A549 (cell line): ENCODE data around the gene IQCE. TPM values are rescaled to one million over a fixed set of nuclear protein-coding genes. Genes with fewer than 3 reads are reported as not detected.

ENCODE experiments used
- BCL3 ChIP-seq: fragments of >200 bp; sonication (Bioruptor Twin); formaldehyde crosslinking; IDR thresholded peaks from 3 replicates; pipeline ENCODE4 v1.6.1; 2016
- CBX2 ChIP-seq: fragments of 200-600 bp; sonication (generic); IDR thresholded peaks from 2 replicates; pipeline ENCODE4 v1.6.1; 2016; ENCODE audit warnings: low read depth, mild to moderate bottlenecking, borderline replicate concordance
- CBX8 ChIP-seq: fragments of 200-600 bp; sonication (generic); IDR thresholded peaks from 2 replicates; pipeline ENCODE4 v1.6.1; 2016
- CEBPB ChIP-seq, 2 experiments: fragments of >200 bp in 1 of 2; sonication (Bioruptor Twin) in 1 of 2; formaldehyde crosslinking in 1 of 2; IDR thresholded peaks; 2 replicates each; pipeline ENCODE4 v1.6.1; 2012 to 2016
- CHD4 ChIP-seq: fragments of 200-600 bp; sonication (generic); IDR thresholded peaks from 2 replicates; pipeline ENCODE4 v1.6.1; 2016; ENCODE audit warnings: antibody characterized with exemption, mild to moderate bottlenecking, borderline replicate concordance
- E2F6 ChIP-seq: IDR thresholded peaks from 2 replicates; pipeline ENCODE4 v1.6.1; 2012; ENCODE audit warnings: low read depth, borderline replicate concordance
- EHF ChIP-seq: fragments of 250-450 bp; sonication (Bioruptor Pico); IDR thresholded peaks from 2 replicates; pipeline ENCODE4 v1.5.0; 2020; ENCODE audit warnings: mild to moderate bottlenecking
- EHMT2 ChIP-seq: fragments of 200-600 bp; sonication (generic); IDR thresholded peaks from 2 replicates; pipeline ENCODE4 v1.6.1; 2016; ENCODE audit warnings: antibody characterized with exemption, low read depth, mild to moderate bottlenecking, moderate library complexity
- EP300 ChIP-seq, 2 experiments: fragments of >200 bp; sonication (Bioruptor Twin); formaldehyde crosslinking; IDR thresholded peaks; 2 replicates in 1 of 2; 3 replicates in 1 of 2; pipeline ENCODE4 v1.6.1; 2016 to 2017
- FOSB ChIP-seq: fragments of 250-450 bp; sonication (Bioruptor Pico); IDR thresholded peaks from 2 replicates; pipeline ENCODE4 v1.5.0; 2020; ENCODE audit warnings: mild to moderate bottlenecking, moderate library complexity
- GATA3 ChIP-seq: IDR thresholded peaks from 2 replicates; pipeline ENCODE4 v1.6.1; 2012; ENCODE audit warnings: borderline replicate concordance
- HDAC2 ChIP-seq: fragments of 200-600 bp; sonication (generic); IDR thresholded peaks from 2 replicates; pipeline ENCODE4 v1.6.1; 2016
- HEYL ChIP-seq: fragments of 250-450 bp; sonication (Bioruptor Pico); IDR thresholded peaks from 2 replicates; pipeline ENCODE4 v1.8.0; 2021; ENCODE audit warnings: mild to moderate bottlenecking, moderate library complexity
- HMGXB4 ChIP-seq: fragments of 250-450 bp; sonication (Bioruptor Pico); IDR thresholded peaks from 2 replicates; pipeline ENCODE4 v1.5.0; 2021; ENCODE audit warnings: mild to moderate bottlenecking, moderate library complexity, borderline replicate concordance
- HOXB5 ChIP-seq: fragments of 250-450 bp; sonication (Bioruptor Pico); IDR thresholded peaks from 2 replicates; pipeline ENCODE4 v1.5.0; 2020; ENCODE audit warnings: mild to moderate bottlenecking, moderate library complexity
- JUN ChIP-seq, 2 experiments: fragments of >200 bp; sonication (Bioruptor Twin); formaldehyde crosslinking; IDR thresholded peaks; 2 replicates in 1 of 2; 3 replicates in 1 of 2; pipeline ENCODE4 v1.6.1; 2016 to 2017
- MAFK ChIP-seq: fragments of 450-650 bp; IDR thresholded peaks from 2 replicates; pipeline ENCODE4 v1.6.1; 2014; ENCODE audit not compliant: partially characterized antibody
- MYC ChIP-seq: IDR thresholded peaks from 2 replicates; pipeline ENCODE4 v1.6.1; 2012; ENCODE audit warnings: mild to moderate bottlenecking, inconsistent platforms, low read length, improper control_type of control experiment, borderline replicate concordance
- NFE2L2 ChIP-seq: fragments of 150-350 bp; conservative IDR thresholded peaks from 2 replicates; pipeline ENCODE4 v1.6.1; 2014; ENCODE audit warnings: low read length
- NR3C1 ChIP-seq: fragments of >200 bp; sonication (Bioruptor Twin); formaldehyde crosslinking; IDR thresholded peaks from 3 replicates; pipeline ENCODE4 v1.6.1; 2017
- POLR2A ChIP-seq: IDR thresholded peaks from 2 replicates; pipeline ENCODE4 v1.6.1; 2012; ENCODE audit warnings: mild to moderate bottlenecking, low read length
- POLR2AphosphoS2 ChIP-seq: conservative IDR thresholded peaks from 2 replicates; pipeline ENCODE4 v1.6.1; 2012; ENCODE audit warnings: low read length, improper control_type of control experiment, inconsistent platforms
- RARB ChIP-seq: fragments of 250-450 bp; sonication (Bioruptor Pico); IDR thresholded peaks from 2 replicates; pipeline ENCODE4 v1.8.0; 2021; ENCODE audit warnings: mild to moderate bottlenecking, moderate library complexity
- RCOR1 ChIP-seq: fragments of 150-350 bp; IDR thresholded peaks from 2 replicates; pipeline ENCODE4 v1.6.1; 2014; ENCODE audit warnings: antibody characterized with exemption, low read length, low read depth
- RFX5 ChIP-seq: fragments of 450-650 bp; IDR thresholded peaks from 2 replicates; pipeline ENCODE4 v1.7.1; 2014; ENCODE audit warnings: antibody characterized with exemption, mild to moderate bottlenecking, moderate library complexity
- SMC3 ChIP-seq: fragments of >200 bp; sonication (Bioruptor Twin); formaldehyde crosslinking; IDR thresholded peaks from 3 replicates; pipeline ENCODE4 v1.6.1; 2018; ENCODE audit warnings: inconsistent platforms
- SREBF2 ChIP-seq: fragments of 450-650 bp; IDR thresholded peaks from 2 replicates; pipeline ENCODE4 v1.6.1; 2014; ENCODE audit warnings: mild to moderate bottlenecking, moderate library complexity
- TFCP2L1 ChIP-seq: fragments of 250-450 bp; sonication (Bioruptor Pico); IDR thresholded peaks from 2 replicates; pipeline ENCODE4 v1.5.0; 2021; ENCODE audit warnings: mild to moderate bottlenecking
- TP53 ChIP-seq: fragments of 250-450 bp; sonication (Bioruptor Pico); IDR thresholded peaks from 2 replicates; pipeline ENCODE4 v1.5.0; 2021; ENCODE audit warnings: mild to moderate bottlenecking, moderate library complexity
- ZNF302 ChIP-seq: fragments of 250-450 bp; sonication (Bioruptor Pico); IDR thresholded peaks from 2 replicates; pipeline ENCODE4 v1.9.0; 2021; ENCODE audit warnings: inconsistent platforms, mild to moderate bottlenecking, moderate library complexity
- ZSCAN20 ChIP-seq: fragments of 250-450 bp; sonication (Bioruptor Pico); IDR thresholded peaks from 2 replicates; pipeline ENCODE4 v1.8.0; 2022; ENCODE audit warnings: mild to moderate bottlenecking, moderate library complexity
- polyA plus RNA-seq, 4 experiments: library from polyadenylated mRNA; depleted of rRNA in 3 of 4; stranded (reverse); fragments of >200 nt; fragmentation: RNase III in 1 of 4; extraction: RNeasy Plus Mini Kit Qiagen cat#74134 plus additional on column Dnase treatment in 1 of 4; gene quantifications; 2 replicates in 3 of 4; 3 replicates in 1 of 4; pipeline ENCODE4 v1.2.3, GENCODE V29; 2011 to 2017
- TF ChIP-seq, protein P1 (sequence below): fragments of >200 bp; sonication (Bioruptor Twin); formaldehyde crosslinking; IDR thresholded peaks from 3 replicates; pipeline ENCODE4 v1.5.1; 2016
- TF ChIP-seq, protein P2 (sequence below): fragments of 200-600 bp; sonication (generic); IDR thresholded peaks from 2 replicates; pipeline ENCODE4 v1.6.1; 2016; ENCODE audit warnings: antibody characterized with exemption, mild to moderate bottlenecking, moderate library complexity
- TF ChIP-seq, protein P3 (sequence below): IDR thresholded peaks from 2 replicates; pipeline ENCODE4 v1.6.1; 2012
- TF ChIP-seq, protein P4 (sequence below): IDR thresholded peaks from 2 replicates; pipeline ENCODE4 v1.6.1; 2012

Gene IQCE
- polyA plus RNA-seq, 2 of the 4 experiments (the other 2 are of a cell fraction), result 10.6 to 13.0 TPM

- TF ChIP-seq E2F6 (0 out of 2 replicates have a peak, but pooled peaks have one; percentile 50), ZNF302 (CRISPR knock-in tag) (no peak), NR3C1 (no peak), TFCP2L1 (CRISPR knock-in tag) (no peak), BCL3 (peak; percentile 96), JUN (IDR thresholded peaks at IDR 0.05) (peak; percentile 30 to 87; a peak in 2 of 5 replicates), HMGXB4 (CRISPR knock-in tag) (no peak), RARB (CRISPR knock-in tag) (no peak), FOSB (CRISPR knock-in tag) (no peak), RFX5 (no peak), GATA3 (no peak), CHD4 (no peak), HOXB5 (CRISPR knock-in tag) (no peak), MYC (peak; percentile 46; the same call in 1 of the 2 replicates), HEYL (no peak), MAFK (no peak), EHF (CRISPR knock-in tag) (no peak), EHMT2 (no peak), POLR2A (peak; percentile 100), ZSCAN20 (CRISPR knock-in tag) (no peak), CEBPB (IDR thresholded peaks at IDR 0.05) (no peak), CBX2 (no peak), CBX8 (no peak), SREBF2 (no peak), POLR2AphosphoS2 (no peak), HDAC2 (no peak), EP300 (IDR thresholded peaks at IDR 0.05) (no peak), TP53 (CRISPR knock-in tag) (no peak), SMC3 (no peak), NFE2L2 (no peak), RCOR1 (no peak)
- TF ChIP-seq, protein P1, sequence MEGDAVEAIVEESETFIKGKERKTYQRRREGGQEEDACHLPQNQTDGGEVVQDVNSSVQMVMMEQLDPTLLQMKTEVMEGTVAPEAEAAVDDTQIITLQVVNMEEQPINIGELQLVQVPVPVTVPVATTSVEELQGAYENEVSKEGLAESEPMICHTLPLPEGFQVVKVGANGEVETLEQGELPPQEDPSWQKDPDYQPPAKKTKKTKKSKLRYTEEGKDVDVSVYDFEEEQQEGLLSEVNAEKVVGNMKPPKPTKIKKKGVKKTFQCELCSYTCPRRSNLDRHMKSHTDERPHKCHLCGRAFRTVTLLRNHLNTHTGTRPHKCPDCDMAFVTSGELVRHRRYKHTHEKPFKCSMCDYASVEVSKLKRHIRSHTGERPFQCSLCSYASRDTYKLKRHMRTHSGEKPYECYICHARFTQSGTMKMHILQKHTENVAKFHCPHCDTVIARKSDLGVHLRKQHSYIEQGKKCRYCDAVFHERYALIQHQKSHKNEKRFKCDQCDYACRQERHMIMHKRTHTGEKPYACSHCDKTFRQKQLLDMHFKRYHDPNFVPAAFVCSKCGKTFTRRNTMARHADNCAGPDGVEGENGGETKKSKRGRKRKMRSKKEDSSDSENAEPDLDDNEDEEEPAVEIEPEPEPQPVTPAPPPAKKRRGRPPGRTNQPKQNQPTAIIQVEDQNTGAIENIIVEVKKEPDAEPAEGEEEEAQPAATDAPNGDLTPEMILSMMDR, result no peak
- TF ChIP-seq, protein P2, sequence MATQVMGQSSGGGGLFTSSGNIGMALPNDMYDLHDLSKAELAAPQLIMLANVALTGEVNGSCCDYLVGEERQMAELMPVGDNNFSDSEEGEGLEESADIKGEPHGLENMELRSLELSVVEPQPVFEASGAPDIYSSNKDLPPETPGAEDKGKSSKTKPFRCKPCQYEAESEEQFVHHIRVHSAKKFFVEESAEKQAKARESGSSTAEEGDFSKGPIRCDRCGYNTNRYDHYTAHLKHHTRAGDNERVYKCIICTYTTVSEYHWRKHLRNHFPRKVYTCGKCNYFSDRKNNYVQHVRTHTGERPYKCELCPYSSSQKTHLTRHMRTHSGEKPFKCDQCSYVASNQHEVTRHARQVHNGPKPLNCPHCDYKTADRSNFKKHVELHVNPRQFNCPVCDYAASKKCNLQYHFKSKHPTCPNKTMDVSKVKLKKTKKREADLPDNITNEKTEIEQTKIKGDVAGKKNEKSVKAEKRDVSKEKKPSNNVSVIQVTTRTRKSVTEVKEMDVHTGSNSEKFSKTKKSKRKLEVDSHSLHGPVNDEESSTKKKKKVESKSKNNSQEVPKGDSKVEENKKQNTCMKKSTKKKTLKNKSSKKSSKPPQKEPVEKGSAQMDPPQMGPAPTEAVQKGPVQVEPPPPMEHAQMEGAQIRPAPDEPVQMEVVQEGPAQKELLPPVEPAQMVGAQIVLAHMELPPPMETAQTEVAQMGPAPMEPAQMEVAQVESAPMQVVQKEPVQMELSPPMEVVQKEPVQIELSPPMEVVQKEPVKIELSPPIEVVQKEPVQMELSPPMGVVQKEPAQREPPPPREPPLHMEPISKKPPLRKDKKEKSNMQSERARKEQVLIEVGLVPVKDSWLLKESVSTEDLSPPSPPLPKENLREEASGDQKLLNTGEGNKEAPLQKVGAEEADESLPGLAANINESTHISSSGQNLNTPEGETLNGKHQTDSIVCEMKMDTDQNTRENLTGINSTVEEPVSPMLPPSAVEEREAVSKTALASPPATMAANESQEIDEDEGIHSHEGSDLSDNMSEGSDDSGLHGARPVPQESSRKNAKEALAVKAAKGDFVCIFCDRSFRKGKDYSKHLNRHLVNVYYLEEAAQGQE, result no peak
- TF ChIP-seq, protein P3, sequence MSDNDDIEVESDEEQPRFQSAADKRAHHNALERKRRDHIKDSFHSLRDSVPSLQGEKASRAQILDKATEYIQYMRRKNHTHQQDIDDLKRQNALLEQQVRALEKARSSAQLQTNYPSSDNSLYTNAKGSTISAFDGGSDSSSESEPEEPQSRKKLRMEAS, result peak; percentile 55; the same call in 1 of the 2 replicates
- TF ChIP-seq, protein P4, sequence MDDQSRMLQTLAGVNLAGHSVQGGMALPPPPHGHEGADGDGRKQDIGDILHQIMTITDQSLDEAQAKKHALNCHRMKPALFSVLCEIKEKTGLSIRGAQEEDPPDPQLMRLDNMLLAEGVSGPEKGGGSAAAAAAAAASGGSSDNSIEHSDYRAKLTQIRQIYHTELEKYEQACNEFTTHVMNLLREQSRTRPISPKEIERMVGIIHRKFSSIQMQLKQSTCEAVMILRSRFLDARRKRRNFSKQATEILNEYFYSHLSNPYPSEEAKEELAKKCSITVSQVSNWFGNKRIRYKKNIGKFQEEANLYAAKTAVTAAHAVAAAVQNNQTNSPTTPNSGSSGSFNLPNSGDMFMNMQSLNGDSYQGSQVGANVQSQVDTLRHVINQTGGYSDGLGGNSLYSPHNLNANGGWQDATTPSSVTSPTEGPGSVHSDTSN, result no peak
Observed at GRCh38 chr7:2519119-2519930, 39.5 kb upstream of the IQCE start, which contains the start of gene LFNG (continued).
